Posterior vena cava (tissue), 2 donors: ENCODE data around the gene SLC26A5. TPM values are rescaled to one million over a fixed set of nuclear protein-coding genes. Genes with fewer than 3 reads are reported as not detected.
"Not testable (repeated sequence)": the region's sequence is repeated elsewhere in the genome, so short reads cannot be mapped to it uniquely, and the experiment has no call there.

ENCODE experiments used
- DNase-seq: peaks from one replicate; pipeline ENCODE4 v3.0.0-alpha.2; 2020; ENCODE audit warnings: low spot score
- intact Hi-C, 2 donors: fragments of 100-400 bp; cut with DNase I; formaldehyde crosslinking; loops; one replicate each; pipeline versions ENCODE4 v1.14.1 to v1.14.2; 2022 to 2023
- long read RNA-seq, 2 donors: library from polyadenylated mRNA; unstranded; transcript quantifications; one replicate each; pipeline ENCODE4 v2.0.0, GENCODE V29; 2020 to 2021
- total RNA-seq, 2 donors: library from RNA; stranded (reverse); fragmentation: NEBNext Ultra II Directional; extraction: Animal tissue kit (Norgen Biotek cat#: 25700); gene quantifications; one replicate each; pipeline ENCODE4 v1.2.1, GENCODE V29; 2021
- donor health status: DM: yes; HTN: yes; CAD: no.
- donor health status: DM: yes; HTN: yes; CAD: no.

SLC26A5 gene, protein sequence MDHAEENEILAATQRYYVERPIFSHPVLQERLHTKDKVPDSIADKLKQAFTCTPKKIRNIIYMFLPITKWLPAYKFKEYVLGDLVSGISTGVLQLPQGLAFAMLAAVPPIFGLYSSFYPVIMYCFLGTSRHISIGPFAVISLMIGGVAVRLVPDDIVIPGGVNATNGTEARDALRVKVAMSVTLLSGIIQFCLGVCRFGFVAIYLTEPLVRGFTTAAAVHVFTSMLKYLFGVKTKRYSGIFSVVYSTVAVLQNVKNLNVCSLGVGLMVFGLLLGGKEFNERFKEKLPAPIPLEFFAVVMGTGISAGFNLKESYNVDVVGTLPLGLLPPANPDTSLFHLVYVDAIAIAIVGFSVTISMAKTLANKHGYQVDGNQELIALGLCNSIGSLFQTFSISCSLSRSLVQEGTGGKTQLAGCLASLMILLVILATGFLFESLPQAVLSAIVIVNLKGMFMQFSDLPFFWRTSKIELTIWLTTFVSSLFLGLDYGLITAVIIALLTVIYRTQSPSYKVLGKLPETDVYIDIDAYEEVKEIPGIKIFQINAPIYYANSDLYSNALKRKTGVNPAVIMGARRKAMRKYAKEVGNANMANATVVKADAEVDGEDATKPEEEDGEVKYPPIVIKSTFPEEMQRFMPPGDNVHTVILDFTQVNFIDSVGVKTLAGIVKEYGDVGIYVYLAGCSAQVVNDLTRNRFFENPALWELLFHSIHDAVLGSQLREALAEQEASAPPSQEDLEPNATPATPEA
- total RNA-seq: not detected
- long read RNA-seq, donor 1, partial matches to known transcripts: 0 of 3 reads
- long read RNA-seq, donor 1, other reads (novel, unspliced or antisense): 3 of 3 reads
- long read RNA-seq, donor 2: 0 reads

DNA sequence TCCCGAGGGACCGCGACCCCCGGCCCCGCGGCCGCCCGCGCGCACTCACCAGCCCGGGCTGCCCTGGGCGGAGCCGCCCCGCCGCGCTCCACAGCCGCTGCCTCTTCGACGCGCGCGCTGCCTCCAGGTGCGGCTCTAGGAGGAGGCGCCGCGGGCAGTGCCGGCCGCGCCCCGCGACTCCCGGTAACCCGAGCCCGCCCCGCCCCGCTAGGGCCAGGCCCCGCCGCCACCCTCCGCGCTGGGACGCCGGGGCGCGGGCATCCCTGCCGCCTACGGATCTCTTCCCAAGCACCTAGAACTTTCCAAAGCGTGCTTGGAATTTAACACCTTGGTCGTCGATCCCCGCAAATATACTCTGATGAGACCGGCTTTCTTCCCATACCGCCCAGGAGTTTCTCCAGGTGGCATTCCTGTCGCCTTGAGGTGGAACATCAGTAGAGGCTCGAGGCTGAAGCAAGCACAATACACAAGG, at the start of gene SLC26A5:
TSS of gene SLC26A5 (minus strand) at position 159 of the 472 bp plus-strand sequence. CDS start 24,693 bp downstream, outside the sequence.
- DNase-seq: no peak

DNA sequence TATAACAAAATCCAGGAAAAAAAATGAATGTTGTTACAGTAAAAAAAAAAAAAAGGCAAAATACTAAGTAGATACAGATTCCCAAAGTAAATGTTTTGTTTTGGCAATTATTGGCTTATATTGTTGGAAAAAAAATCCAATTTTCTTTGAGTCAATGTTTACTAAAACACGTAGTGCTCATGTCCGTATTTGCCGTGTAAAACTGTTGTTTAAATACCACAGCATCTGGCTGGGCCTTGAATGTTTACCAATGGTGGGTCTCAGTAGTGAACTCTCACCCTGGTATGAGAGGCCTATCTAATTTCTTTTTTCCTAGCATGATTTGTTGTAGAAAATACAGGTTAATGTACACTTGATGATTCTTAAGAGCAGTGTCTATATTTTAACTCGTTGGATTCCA, 41.4 kb upstream of the SLC26A5 start:
- intact Hi-C loops: no loop called here
- DNase-seq: no peak

More for the DNA sequence above, at the start of gene SLC26A5:
- intact Hi-C loops: no loop called here

DNA sequence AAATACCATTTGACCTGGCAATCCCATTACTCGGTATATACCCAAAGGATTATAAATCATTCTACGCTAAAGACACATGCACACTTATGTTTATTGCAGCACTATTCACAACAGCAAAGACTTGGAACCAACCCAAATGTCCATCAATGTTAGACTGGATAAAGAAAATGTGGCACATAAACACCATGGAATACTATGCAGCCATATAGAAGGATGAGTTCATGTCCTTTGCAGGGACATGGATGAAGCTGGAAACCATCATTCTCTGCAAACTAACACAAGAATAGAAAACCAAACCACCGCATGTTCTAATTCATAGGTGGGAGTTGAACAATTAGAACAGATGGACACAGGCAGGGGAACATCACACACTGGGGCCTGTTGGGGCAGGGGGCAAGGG, 40.9 kb upstream of the SLC26A5 start:
- DNase-seq, intact Hi-C loops: not testable (repeated sequence)

DNA sequence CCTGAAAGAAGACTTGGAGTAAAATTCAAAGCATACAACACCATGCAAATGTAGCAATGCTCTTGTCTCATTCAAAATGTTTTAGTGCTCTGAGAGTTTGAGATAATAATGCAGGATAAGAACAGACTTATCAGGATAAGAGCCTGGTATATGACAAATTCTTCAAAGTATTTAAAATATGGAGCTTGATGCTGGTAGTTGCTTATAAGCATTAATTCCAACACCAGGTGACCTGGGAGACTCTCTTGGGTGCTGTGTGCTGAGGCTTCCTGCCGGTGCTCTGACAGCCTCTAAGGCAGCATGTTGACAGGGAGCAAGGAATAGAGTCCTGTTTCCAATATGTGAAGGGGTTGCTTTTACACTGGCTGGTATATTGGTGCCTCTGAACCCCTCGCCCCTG, 34.8 kb upstream of the SLC26A5 start:
- DNase-seq: no peak
- intact Hi-C loops: no loop called here

DNA sequence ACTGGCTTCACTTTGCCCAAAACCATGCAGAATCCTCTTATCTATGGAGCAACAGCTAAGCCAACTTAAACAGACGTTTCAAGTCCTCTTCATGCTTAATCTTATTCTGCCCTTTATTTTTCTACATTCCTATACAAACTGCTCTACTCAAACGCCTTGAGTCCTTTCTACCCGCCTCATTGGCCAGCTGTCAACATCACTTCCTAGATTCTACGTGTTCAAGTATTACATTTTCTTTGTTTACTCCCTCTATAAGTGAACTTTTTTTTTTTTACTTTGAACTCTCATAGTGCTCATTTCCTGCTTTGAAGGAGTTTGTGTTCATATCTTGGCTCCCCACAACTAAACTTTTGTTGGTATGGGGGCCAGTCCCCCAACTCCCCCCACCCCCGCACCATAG, 28.9 kb upstream of the SLC26A5 start:
- intact Hi-C loops: no loop called here
- no peak for DNase-seq

DNA sequence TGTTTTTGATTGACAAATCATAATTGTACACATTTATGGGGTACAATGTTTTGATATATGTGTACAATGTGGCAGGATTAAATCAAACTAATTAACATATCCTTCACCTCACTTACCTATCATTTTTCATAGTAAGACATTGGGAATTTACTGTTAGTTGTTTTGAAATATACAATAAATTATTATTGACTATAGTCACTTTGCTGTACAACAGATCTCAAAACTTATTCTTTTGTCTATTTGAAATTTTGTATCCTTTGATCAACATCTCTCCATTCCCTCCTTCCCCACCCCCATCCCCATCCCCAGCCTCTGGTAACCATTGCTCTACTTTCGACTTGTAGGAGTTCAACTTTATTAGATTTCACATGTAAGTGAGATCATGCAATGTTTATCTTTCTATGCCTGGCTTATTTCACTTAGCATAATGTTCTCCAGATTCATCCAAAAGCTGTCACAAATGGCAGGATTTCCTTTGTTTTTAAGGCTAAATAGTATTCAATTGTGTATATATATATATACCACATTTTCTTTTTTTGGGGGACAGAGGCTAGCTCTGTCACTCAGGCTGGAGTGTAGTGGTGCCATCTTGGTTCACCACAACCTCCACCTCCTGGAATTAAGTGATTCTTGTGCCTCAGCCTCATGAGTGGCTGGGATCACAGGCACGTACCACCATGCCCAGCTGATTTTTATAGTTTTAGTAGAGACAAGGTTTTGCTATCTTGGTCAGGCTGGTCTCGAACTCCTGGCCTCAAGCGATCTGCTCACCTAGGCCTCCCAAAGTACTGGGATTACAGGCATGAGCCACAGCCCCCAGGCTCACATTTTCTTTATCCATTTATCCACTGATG, 23.3 kb upstream of the SLC26A5 start:
- DNase-seq: no peak
- intact Hi-C loops: loop anchor here in 1 of 2 donors (1.0 kb wide), 1 partner anchor 10 kb away; no protein-coding TSS in a partner anchor

DNA sequence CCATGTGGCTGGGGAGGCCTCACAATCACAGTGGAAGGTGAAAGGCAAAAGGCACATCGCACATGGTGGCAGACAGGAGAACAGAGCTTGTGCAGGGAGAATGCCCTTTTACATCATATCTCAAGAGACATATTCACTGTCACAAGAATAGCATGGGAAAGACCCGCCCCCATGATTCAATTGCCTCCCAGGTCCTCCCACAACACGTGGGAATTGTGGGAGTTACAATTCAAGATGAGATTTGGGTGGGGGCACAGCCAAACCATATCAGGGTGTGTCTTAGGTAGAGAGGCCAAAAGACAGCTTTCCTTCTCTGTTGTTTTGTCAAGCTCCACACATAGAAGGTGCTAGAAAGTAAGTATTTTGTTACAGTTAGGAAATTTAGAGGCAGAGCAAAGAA, 20.8 kb upstream of the SLC26A5 start:
- intact Hi-C loops: no loop called here

DNA sequence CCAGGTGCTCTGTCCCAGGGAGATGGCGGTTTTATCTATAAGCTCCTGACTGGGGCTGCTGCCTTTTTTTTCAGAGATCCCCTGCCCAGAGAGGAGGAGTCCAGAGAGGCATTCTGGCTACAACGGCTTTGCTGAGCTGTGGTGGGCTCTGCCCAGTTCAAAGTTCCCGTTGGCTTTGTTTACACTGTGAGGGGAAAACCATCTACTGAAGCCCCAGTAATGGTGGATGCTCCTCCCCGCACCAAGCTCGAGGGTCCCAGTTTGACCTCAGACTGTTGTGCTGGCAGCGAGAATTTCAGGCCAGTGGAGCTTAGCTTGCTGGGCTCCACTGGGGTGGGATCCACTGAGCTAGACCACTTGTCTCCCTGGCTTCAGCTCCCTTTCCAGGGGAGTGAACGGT, 16.4 kb upstream of the SLC26A5 start:
- intact Hi-C loops: no loop called here
- no peak for DNase-seq

More for the DNA sequence above, 20.8 kb upstream of the SLC26A5 start:
- DNase-seq: no peak

DNA sequence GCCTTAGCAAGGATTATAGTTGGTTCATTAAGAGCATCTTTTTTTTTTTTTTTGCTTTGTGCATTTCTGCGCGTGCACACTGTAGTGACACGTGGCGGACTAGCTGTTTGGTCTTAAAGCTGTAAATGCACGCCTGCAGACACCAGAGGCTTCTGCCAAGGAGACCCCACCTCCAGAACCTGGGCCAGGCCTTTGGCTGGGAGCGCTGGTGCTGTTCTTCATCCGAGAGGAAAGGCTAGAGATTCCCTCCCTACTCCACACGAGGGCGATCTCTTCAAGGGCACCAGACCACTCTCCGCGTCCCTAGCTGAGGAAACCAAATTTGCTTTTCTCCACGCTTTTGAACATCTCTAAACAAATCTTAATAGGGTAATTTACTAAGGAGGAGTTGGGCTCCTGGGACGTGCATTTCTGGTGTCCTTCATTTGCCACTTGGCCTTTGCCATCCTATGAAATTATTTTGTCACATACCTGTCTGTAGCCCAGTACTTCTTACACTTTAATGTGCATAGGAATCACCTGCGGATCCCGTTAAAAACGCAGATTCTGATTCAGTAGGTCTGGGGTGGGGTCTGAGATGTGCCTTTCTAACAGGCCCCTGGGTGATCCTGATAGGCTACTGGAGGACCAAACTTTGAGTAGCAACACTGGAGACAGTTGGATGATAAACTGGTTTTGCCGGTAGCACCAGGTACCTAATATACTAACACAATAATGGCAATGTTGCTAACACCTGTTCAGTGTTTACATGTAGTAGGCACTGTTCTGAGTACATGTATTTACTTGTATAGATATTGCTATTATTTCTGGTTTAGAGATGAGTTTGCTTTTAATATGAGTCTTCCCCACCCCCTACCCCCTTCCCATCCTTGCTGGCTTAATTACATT, 1.3 kb upstream of the SLC26A5 start:
- no peak for DNase-seq
- intact Hi-C loops: no loop called here

DNA sequence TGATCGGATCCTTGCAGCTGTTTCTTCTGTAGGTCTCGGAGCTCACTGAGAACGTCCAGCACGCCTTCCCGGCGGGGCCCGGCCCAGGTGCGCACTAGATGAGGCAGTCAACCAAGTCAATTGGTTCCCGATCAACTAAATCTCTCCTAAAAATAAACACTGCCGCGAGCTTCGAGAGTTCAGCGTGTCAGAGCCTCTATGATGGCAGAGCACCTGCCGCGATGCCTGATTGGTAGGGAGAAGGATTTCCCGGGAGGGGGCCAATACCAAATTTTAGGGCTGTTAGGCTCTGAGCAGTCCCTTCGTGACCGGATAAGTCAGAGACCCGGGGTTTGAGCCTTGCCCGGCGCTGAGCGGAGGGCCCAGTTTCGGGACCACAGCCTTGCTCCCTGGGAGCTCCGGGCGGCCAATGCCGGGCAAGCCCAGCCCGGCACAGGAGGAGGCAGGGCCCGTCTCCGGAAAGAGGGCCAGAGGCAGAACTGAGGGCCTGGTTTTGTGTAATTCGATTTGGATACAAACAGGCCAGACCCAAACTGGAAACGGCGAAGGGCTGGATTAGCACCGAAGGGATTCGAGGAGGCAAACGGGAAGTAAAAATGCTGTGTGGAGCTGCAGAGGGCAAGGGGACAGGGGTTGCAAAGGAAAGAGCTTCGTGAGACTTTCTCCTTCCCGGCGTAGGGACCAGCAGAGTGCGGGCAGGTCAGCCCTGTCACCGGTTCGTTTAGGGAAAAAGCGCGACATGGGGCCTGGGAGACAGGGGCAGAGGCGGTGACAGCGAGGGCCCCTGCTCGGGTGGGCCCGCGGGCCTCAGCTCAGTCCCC, 569 bp downstream of the SLC26A5 start:
- DNase-seq: no peak
- intact Hi-C loops: no loop called here

DNA sequence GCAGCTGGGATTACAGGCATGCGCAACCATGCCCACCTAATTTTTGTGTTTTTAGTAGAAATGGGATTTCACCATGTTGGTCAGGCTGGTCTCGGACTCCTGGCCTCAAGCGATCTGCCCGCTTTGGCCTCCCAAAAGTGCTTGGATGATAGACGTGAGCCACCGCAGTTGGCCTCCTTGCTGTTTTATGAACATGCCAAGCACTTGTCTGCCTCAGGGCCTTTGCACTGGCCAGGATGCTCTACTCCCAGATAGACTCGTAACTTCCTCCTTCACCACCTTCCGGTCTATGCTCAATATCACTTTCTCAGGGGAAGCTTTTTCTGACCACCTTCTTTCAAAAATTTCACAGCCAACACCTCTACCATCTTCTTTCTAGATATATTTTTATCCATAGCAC, 6.3 kb downstream of the SLC26A5 start:
- intact Hi-C loops: loop anchor here in 1 of 2 donors (10.0 kb wide), 1 partner anchor 1855 kb away; no protein-coding TSS in a partner anchor
- no peak for DNase-seq

DNA sequence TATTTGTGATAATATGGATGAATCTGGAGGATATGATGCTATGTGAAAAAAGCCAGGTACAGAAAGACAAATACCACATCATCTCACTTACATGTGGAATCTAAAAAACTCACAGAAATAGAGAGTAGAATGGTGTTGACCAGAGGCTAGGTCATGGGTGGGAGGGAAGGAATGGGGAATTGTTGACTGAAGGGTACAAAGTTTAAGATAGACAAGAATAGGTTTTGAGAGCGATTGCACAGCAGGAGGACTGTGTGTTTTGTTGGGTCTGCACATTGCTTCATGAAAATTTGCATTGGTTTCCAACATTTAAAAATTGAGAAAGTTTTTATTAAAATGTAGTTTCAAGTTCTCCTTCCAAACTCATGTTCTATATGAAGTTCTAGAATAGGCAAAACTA, 8.4 kb downstream of the SLC26A5 start:
- no peak for DNase-seq
- intact Hi-C loops: loop anchor here in 1 of 2 donors (10.0 kb wide), 1 partner anchor 1857 kb away; no protein-coding TSS in a partner anchor

DNA sequence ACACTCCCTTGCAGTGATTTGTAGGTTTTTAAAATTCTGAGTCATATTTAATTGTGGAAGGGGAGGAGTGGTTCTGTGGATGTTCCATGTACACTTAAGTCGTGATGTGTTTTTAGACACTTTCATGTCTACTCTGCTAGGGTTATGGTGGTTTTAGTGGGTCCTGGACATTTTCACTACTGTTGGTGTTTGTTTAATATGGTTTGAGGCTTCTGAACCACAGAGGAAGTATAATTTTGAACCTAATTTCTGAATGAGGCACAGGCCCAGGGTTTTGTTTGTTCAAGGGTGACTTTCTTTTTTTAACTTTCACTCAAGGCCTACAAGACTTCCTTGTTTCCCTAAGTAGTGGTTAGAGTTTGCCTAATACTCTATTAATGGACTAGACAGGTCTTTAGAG, 13.3 kb downstream of the SLC26A5 start:
- intact Hi-C loops: loop anchor here in 1 of 2 donors (10.0 kb wide), 1 partner anchor 1862 kb away; no protein-coding TSS in a partner anchor
- DNase-seq: no peak

DNA sequence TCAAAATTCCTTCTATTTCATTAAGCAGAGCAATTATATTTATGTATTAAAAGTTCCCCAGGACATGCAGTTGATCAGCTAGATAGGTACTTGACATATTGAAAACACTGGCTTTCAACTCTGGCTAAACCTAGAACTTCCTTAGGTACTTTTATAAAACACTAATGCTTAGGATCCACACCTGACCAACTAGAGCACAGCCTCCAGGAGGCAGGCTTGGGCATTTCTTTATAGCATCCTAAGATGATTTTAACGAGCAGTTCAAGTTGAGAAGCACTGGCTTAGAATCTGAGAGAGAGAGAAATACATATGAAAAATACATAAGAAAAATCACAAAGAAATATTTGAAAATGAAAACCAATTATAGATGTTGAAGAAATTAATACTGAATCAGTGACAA, 20.8 kb downstream of the SLC26A5 start:
- intact Hi-C loops: no loop called here

DNA sequence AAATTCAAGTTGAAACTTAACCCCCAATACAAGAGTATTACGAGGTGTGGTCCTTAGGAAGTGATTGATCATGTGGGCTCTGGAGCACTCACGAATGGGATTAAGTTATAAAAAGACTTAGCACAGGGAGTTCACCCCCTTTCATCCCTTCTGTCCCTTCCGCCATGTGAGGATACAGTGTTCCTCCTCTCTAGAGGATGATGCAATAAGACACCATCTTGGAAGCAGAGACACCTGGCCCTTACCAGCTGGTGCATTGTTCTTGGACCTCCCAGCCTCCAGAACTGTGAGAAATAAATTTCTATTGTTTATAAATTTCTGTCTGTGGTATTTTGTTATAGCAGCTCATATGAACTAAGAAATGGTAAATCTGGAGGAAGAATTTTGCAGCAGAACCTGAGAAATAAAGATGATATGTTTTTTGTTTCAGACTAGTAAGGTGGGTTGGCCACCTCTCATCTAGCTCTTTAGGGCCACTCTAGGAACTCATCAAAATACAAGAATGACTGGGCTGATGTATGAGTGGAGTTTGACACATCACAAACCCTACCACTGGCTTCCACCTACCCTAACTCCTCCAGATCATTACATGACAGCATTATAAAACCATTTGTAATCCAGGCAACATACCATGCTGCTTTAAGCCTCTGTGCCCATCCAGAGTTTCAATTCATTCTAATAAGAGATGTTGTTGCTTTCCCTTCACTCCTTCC, 22.4 kb downstream of the SLC26A5 start:
- intact Hi-C loops: no loop called here
- DNase-seq: no peak

More for the DNA sequence above, 20.8 kb downstream of the SLC26A5 start:
- no peak for DNase-seq

DNA sequence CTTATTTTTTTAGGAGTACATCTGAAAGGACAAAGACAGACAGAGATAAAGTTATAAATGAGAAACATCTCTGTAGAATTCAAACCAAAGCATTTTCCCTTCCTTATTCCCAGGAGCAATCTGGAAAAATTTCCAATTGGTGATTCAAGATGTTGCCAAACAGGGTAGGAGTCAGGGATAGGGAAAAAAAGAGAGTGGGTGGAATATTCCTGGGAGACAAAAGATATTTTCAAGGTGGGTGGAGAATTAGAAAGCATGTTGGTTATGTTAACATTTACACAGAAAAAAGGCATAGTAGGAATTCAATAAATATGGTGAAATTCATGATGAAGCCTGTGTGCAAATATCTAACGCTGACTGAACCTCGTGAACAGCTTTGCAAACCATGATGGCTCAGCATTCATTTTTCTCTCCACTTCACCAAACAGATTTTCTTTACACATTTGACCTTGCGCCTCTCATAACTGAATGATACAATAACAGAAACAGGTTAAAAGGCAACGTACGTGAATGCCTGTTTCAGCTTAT, 25.1 kb downstream of the SLC26A5 start:
- DNase-seq: no peak
- intact Hi-C loops: no loop called here
